IMR-90 (cell line): Measurements from ENCODE around the gene CTNNA2.

Source experiments
- CHD1 ChIP-seq: IDR thresholded peaks from 2 replicates; pipeline ENCODE4 v1.6.1; 2012; ENCODE audit warnings: low read depth, low read length, improper control_type of control experiment
- CTCF ChIP-seq: conservative IDR thresholded peaks from 2 replicates; pipeline ENCODE4 v1.5.1; 2012; ENCODE audit warnings: mild to moderate bottlenecking, low read depth, low read length, improper control_type of control experiment
- FOS ChIP-seq: fragments of 150-350 bp; IDR thresholded peaks from 2 replicates; pipeline ENCODE4 v1.6.1; 2016; ENCODE audit warnings: low read depth, low read length
- MAFK ChIP-seq: IDR thresholded peaks from 2 replicates; pipeline ENCODE4 v1.6.1; 2012; ENCODE audit warnings: low read depth, low read length, improper control_type of control experiment
- MAZ ChIP-seq: IDR thresholded peaks from 2 replicates; pipeline ENCODE4 v1.6.1; 2012; ENCODE audit warnings: low read depth, mild to moderate bottlenecking, low read length, improper control_type of control experiment, moderate library complexity, borderline replicate concordance
- POLR2A ChIP-seq: IDR thresholded peaks from 2 replicates; pipeline ENCODE4 v1.6.1; 2012; ENCODE audit warnings: mild to moderate bottlenecking, low read depth, low read length
- RAD21 ChIP-seq: IDR thresholded peaks from 2 replicates; pipeline ENCODE4 v1.6.1; 2012; ENCODE audit warnings: low read length, improper control_type of control experiment
- SMC3 ChIP-seq: fragments of 150-350 bp; IDR thresholded peaks from 2 replicates; pipeline ENCODE4 v1.6.1; 2016; ENCODE audit warnings: low read depth, mild to moderate bottlenecking, antibody characterized with exemption, low read length, moderate library complexity
- TF ChIP-seq, protein P1 (sequence below): fragments of 150-350 bp; IDR thresholded peaks from 2 replicates; pipeline ENCODE4 v1.6.1; 2017; ENCODE audit warnings: mild to moderate bottlenecking, antibody characterized with exemption, low read length, low read depth

- TF ChIP-seq CTCF (no peak), POLR2A (no peak), SMC3 (no peak), MAFK (no peak), RAD21 (no peak), CHD1 (no peak), FOS (no peak), MAZ (no peak)
- TF ChIP-seq, protein P1, sequence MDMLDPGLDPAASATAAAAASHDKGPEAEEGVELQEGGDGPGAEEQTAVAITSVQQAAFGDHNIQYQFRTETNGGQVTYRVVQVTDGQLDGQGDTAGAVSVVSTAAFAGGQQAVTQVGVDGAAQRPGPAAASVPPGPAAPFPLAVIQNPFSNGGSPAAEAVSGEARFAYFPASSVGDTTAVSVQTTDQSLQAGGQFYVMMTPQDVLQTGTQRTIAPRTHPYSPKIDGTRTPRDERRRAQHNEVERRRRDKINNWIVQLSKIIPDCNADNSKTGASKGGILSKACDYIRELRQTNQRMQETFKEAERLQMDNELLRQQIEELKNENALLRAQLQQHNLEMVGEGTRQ, result no peak
Measured at GRCh38 chr2:80473069-80473468, 960.2 kb downstream of the CTNNA2 start.
